SK-N-SH (cell line): ENCODE measurements around the gene PTPN4.
"Not testable (repeated sequence)": the region's sequence is repeated elsewhere in the genome, so short reads cannot be mapped to it uniquely, and the experiment has no call there.

Source experiments
- RAD21 ChIP-seq: IDR thresholded peaks from 2 replicates; pipeline ENCODE4 v1.6.1; 2012; ENCODE audit warnings: mild to moderate bottlenecking, low read length
- TF ChIP-seq, protein P1 (sequence below): fragments of 200-600 bp; sonication (generic); IDR thresholded peaks from 2 replicates; pipeline ENCODE4 v1.6.1; 2017; ENCODE audit warnings: antibody characterized with exemption, mild to moderate bottlenecking, moderate library complexity

DNA sequence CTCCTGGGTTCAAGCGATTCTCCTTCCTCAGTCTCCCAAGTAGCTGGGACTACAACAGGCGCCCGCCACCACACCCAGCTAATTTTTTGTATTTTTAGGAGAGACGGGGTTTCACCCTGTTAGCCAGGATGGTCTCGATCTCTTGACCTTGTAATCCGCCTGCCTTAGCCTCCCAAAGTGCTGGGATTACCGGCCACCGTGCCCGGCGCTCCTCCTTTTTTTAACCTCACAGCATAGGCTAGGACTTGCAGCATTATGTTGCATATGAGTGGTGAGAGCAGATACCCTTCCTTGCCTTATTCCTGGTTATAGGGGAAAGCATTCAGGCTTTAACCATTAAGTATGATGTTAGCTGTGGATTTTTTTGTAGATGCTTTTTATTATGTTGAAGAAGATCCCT is 42.3 kb downstream of the PTPN4 start:
- TF ChIP-seq, protein P1, sequence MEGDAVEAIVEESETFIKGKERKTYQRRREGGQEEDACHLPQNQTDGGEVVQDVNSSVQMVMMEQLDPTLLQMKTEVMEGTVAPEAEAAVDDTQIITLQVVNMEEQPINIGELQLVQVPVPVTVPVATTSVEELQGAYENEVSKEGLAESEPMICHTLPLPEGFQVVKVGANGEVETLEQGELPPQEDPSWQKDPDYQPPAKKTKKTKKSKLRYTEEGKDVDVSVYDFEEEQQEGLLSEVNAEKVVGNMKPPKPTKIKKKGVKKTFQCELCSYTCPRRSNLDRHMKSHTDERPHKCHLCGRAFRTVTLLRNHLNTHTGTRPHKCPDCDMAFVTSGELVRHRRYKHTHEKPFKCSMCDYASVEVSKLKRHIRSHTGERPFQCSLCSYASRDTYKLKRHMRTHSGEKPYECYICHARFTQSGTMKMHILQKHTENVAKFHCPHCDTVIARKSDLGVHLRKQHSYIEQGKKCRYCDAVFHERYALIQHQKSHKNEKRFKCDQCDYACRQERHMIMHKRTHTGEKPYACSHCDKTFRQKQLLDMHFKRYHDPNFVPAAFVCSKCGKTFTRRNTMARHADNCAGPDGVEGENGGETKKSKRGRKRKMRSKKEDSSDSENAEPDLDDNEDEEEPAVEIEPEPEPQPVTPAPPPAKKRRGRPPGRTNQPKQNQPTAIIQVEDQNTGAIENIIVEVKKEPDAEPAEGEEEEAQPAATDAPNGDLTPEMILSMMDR = not testable (repeated sequence)
- TF ChIP-seq RAD21 = not testable (repeated sequence)
